Lower leg skin (tissue), 4 donors: ENCODE data around the gene SNX12. TPM values are rescaled to one million over a fixed set of nuclear protein-coding genes. Genes with fewer than 3 reads are reported as not detected.

Source experiments
- DNase-seq, 2 donors: peaks; one replicate each; pipeline ENCODE4 v3.0.0-alpha.2; 2019; ENCODE audit warnings: low spot score in 2 of 2
- H3K4me3 ChIP-seq: fragments of 200-600 bp; sonication (generic); 2 replicates; pipeline ENCODE4 v1.5.1; 2017; ENCODE audit warnings: mild to moderate bottlenecking, low read depth; ENCODE audit not compliant: poor library complexity, severe bottlenecking
- POLR2A ChIP-seq, 2 donors: fragments of 450-650 bp; IDR thresholded peaks; one replicate each; pipeline ENCODE4 v1.6.1; 2016 to 2017; ENCODE audit warnings: antibody characterized with exemption in 2 of 2, mild to moderate bottlenecking in 1 of 2, moderate library complexity in 1 of 2
- WGBS, 2 donors: methylation state at CpG; one replicate each; pipeline ENCODE4 v1.1.5; 2018; 5-methylcytosine and 5-hydroxymethylcytosine counted together
- intact Hi-C: fragments of 100-400 bp; cut with DNase I; formaldehyde crosslinking; loops from one replicate; pipeline ENCODE4 v1.15.0; 2023; ENCODE audit warnings: low total_unique reads
- total RNA-seq, 4 donors: library from RNA; depleted of rRNA; stranded (reverse); fragments of >200 nt; gene quantifications; one replicate each; pipeline ENCODE4 v1.1.0, GENCODE V29; 2016
- TF ChIP-seq, protein P1 (sequence below), 3 donors: fragments of 450-650 bp; IDR thresholded peaks; one replicate each; pipeline ENCODE4 v1.5.1; 2016; ENCODE audit warnings: antibody characterized with exemption in 3 of 3, mild to moderate bottlenecking in 3 of 3, moderate library complexity in 2 of 3

Gene SNX12
- total RNA-seq, 4 donors from 2014 or later, result 55.0 to 102 (median 70.4) TPM

DNA sequence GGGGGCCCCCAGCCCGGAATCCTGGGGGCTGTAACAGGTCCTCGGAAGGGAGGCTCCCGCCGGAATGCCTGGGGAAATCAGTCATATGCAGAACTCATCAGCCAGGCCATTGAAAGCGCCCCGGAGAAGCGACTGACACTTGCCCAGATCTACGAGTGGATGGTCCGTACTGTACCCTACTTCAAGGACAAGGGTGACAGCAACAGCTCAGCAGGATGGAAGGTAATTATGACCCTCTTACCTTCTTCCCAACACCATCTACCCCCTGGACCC lies 28.6 kb upstream of the SNX12 start:
- TF ChIP-seq, protein P1, sequence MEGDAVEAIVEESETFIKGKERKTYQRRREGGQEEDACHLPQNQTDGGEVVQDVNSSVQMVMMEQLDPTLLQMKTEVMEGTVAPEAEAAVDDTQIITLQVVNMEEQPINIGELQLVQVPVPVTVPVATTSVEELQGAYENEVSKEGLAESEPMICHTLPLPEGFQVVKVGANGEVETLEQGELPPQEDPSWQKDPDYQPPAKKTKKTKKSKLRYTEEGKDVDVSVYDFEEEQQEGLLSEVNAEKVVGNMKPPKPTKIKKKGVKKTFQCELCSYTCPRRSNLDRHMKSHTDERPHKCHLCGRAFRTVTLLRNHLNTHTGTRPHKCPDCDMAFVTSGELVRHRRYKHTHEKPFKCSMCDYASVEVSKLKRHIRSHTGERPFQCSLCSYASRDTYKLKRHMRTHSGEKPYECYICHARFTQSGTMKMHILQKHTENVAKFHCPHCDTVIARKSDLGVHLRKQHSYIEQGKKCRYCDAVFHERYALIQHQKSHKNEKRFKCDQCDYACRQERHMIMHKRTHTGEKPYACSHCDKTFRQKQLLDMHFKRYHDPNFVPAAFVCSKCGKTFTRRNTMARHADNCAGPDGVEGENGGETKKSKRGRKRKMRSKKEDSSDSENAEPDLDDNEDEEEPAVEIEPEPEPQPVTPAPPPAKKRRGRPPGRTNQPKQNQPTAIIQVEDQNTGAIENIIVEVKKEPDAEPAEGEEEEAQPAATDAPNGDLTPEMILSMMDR (IDR thresholded peaks at IDR 0.05), result no peak
- no peak for TF ChIP-seq POLR2A (IDR thresholded peaks at IDR 0.05)
- no peak for DNase-seq
- peak overlapping the region; percentile 15 for H3K4me3 ChIP-seq
- WGBS, 2 donors, result 0 to 38% methylated on average over 9 of the region's 9 CpGs
- intact Hi-C loops, result no loop called here

DNA sequence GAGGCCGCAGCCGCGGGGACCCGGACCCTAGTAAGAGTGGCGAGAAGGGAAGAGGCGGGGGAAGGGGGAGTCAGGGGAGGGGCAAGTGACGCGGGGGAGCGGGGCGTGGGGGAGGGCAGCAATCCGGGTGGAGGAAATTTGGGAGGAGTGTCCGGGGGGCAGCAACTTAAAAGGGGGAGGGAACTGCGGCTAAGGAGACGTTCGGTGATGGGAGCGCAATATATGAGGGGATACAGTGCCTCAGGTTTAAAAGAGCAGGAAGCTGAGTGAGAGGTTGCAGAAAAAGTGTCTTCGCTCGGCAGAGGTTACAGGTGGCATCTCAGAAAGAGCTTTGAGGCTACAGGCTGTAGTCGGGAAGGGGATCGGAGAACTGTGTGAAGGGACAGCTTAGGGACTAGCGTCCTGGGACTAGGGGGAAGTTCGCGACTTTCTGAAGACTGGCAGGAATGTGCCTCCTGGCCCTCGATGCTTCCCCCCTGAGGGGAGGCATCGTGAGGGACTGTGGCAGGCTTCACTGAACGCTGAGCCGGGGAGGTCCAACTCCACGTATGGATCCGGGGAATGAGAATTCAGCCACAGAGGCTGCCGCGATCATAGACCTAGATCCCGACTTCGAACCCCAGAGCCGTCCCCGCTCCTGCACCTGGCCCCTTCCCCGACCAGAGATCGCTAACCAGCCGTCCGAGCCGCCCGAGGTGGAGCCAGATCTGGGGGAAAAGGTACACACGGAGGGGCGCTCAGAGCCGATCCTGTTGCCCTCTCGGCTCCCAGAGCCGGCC lies 28.0 kb upstream of the SNX12 start:
- intact Hi-C loops, result no loop called here
- WGBS, 2 donors, result 2 to 23% methylated on average over 23 to 42 of the region's 46 CpGs
- no peak for DNase-seq
- TF ChIP-seq POLR2A (IDR thresholded peaks at IDR 0.05), result no peak
- TF ChIP-seq, protein P1 (IDR thresholded peaks at IDR 0.05), result no peak
- peak overlapping the region; percentile 15 for H3K4me3 ChIP-seq

DNA sequence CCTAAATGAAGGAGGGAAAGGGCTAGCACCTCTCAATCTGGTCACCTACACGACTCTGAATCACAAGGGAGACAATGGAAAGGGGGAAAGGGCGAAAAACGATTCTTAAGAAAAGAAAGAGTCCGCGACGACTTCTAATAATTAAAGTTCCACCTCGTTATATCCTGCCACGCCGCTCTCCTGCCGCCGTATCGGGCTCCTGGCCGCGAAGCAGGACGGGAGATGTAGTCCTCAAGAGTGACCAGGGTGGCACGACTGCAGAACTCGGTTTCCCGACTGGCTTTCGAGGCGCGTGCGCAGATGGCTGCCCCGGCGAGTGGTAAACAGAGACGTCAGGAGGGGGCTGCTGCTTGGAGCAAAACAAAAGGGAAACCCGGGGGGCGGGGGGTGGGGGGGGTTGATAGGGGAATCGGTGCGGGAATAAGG lies 27.4 kb upstream of the SNX12 start, which contains the start of gene FOXO4:
FOXO4 (plus strand) TSS at position 297 of the 426 bp plus-strand sequence. CDS start 678 bp downstream, outside the sequence.
- no peak for TF ChIP-seq POLR2A (IDR thresholded peaks at IDR 0.05)
- TF ChIP-seq, protein P1 (IDR thresholded peaks at IDR 0.05), result no peak
- DNase-seq, result peak; percentile 87 to 97
- peak within 1 kb of the TSS; percentile 15 for H3K4me3 ChIP-seq
- intact Hi-C loops, result no loop called here
- WGBS, 2 donors, result 0 to 12% methylated on average over 29 of the region's 29 CpGs

DNA sequence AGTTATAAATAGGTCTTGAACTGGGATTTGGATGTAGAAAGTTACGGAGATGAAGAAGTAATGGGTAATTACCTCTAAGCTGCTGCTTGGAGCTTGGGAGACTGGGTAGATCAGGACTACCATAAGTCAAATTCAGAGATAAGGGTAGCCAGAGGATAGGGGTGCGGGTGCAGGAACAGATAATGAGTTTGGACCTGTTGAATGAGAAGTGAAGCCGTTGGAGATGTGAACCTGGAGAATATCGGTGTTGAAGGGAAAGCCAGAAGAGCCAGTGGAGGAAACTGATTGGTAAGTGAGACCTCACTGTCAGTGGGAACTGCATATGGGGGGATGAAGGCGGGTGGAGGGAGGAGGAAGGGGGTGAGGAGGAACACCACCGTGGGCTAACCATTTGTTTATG lies 26.9 kb upstream of the SNX12 start:
- TF ChIP-seq, protein P1 (IDR thresholded peaks at IDR 0.05), result no peak
- TF ChIP-seq POLR2A (IDR thresholded peaks at IDR 0.05), result no peak
- no peak overlapping the region for H3K4me3 ChIP-seq
- intact Hi-C loops, result no loop called here
- 23 to 46% methylated on average over 6 of the region's 6 CpGs for WGBS, 2 donors
- no peak for DNase-seq

DNA sequence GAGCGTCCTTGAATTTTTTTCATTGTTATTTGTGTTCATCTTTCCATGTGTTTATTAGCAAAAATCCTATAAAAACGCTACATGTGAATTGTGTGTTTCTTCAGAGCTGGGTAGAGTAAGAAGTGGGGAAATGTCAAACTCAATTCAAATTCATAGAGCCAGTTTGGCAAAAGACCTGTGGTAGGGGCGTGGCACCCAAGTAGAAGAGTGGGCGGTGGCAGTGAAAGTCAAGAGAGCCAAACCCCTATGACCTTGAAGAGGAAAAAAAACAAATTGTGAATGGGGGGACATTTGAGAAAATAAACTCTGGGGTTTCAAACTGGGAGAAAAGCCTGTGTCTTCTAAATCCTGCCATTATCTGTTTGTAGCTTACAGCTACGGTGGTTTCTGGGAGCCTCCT lies 23.1 kb upstream of the SNX12 start:
- 56 to 79% methylated on average over 5 of the region's 5 CpGs for WGBS, 2 donors
- no peak for TF ChIP-seq POLR2A (IDR thresholded peaks at IDR 0.05)
- TF ChIP-seq, protein P1 (IDR thresholded peaks at IDR 0.05), result no peak
- H3K4me3 ChIP-seq, result no peak overlapping the region
- DNase-seq, result no peak
- intact Hi-C loops, result no loop called here

DNA sequence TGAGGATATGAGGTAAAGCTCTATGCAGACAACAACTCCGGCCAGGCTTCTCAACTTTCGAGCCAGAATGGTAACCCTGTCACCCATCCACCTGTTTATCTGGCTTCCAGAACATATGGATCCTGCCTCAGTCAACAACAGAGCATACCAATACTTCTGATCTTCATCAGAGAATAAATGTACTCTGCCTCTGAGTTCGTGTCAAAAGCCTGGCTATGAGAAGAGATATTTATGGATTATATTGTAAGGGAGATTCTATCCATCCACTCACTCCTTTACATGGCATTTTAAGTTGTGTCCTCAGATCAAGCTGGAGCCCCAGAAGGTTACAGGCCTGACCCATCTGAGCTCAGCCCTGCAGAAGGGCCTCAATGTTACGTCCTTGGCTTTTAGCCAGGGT lies 17.8 kb upstream of the SNX12 start:
- no peak for DNase-seq
- no peak overlapping the region for H3K4me3 ChIP-seq
- no peak for TF ChIP-seq POLR2A (IDR thresholded peaks at IDR 0.05)
- TF ChIP-seq, protein P1 (IDR thresholded peaks at IDR 0.05), result no peak
- 53 to 89% methylated on average over 4 of the region's 4 CpGs for WGBS, 2 donors
- intact Hi-C loops, result no loop called here
